Measurements from ENCODE around the gene PDZRN3.

DNA sequence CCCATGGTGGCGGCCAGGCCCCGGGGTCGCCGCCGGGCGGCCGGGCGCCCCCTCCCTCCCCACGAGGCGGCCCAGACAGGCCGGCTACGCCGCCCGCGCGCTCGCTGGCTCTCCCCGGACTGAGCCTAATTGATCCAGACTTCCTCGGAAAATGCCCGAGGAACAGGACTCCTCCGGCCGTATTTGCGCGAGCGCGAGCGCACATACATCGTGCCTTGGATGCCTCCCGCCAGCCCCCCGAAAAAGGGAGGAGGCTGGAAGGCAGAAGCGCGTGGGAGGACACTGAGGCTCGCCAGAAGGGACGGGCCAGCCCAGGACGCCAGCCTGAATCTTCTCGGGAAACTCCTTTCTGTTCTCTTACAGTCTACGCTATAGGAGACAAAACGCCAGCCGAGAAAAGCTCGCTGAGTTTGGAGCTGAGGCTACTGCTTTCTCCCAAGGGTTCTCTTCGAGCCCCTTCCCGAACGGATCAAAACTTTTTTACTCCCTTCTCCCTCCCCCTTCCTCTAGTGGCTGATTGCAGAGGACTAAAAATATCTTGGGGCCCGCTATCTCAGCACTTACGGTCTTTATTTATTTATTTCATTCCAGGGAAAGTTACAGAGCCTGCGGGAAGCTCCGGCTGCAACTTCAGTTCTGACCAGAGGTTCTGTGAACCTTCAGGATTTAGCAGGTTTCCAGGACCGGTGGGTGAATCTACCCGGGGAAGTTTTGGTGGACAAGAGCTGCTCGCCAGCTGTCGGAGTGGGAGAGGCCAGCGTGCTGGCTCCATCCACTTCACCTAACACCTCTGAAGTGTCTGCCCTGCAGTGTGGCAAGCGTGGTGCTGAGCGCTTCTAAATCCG lies at the start of gene PDZRN3:
- TF ChIP-seq SIN3A (IDR thresholded peaks at IDR 0.05; ENCODE audit: borderline replicate concordance, insufficient read depth, low read length) (0 out of 2 replicates have a peak, but pooled peaks have one; percentile 56), POLR2AphosphoS5 (IDR thresholded peaks at IDR 0.05; ENCODE audit: low read depth, low read length) (peak; percentile 74), TAF1 (IDR thresholded peaks at IDR 0.05; ENCODE audit: borderline replicate concordance, insufficient read depth, low read length) (0 out of 2 replicates have a peak, but pooled peaks have one; percentile 28)
